ENCODE results near the gene BCL2A1. TPM values are rescaled to one million over a fixed set of nuclear protein-coding genes. Genes with fewer than 3 reads are reported as not detected.

BCL2A1 gene
- total RNA-seq, 1 donor from 2014 or later = 0.49 TPM

- Mint-ChIP-seq H3K4me1 (peaks cover 10% of the 10 kb centered on the region), H3K27me3 (ENCODE audit: low read depth) (no peaks in the 10 kb centered on the region), H3K4me3 (peak overlapping the region; percentile 87), H3K27ac (peak overlapping the region; percentile 95), H3K9me3 (peaks cover 34% of the 10 kb centered on the region), H3K36me3 (peaks cover 44% of the 10 kb centered on the region)
- TF ChIP-seq, protein P1, sequence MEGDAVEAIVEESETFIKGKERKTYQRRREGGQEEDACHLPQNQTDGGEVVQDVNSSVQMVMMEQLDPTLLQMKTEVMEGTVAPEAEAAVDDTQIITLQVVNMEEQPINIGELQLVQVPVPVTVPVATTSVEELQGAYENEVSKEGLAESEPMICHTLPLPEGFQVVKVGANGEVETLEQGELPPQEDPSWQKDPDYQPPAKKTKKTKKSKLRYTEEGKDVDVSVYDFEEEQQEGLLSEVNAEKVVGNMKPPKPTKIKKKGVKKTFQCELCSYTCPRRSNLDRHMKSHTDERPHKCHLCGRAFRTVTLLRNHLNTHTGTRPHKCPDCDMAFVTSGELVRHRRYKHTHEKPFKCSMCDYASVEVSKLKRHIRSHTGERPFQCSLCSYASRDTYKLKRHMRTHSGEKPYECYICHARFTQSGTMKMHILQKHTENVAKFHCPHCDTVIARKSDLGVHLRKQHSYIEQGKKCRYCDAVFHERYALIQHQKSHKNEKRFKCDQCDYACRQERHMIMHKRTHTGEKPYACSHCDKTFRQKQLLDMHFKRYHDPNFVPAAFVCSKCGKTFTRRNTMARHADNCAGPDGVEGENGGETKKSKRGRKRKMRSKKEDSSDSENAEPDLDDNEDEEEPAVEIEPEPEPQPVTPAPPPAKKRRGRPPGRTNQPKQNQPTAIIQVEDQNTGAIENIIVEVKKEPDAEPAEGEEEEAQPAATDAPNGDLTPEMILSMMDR (IDR thresholded peaks at IDR 0.05; ENCODE audit: unreplicated experiment) = no peak
- DNase-seq (ENCODE audit: low spot score in 2 of 2, unreplicated experiment in 2 of 2) = peak; percentile 43 to 76
Measured at GRCh38 chr15:79923079-79923514, 47.9 kb downstream of the BCL2A1 start.

DNA sequence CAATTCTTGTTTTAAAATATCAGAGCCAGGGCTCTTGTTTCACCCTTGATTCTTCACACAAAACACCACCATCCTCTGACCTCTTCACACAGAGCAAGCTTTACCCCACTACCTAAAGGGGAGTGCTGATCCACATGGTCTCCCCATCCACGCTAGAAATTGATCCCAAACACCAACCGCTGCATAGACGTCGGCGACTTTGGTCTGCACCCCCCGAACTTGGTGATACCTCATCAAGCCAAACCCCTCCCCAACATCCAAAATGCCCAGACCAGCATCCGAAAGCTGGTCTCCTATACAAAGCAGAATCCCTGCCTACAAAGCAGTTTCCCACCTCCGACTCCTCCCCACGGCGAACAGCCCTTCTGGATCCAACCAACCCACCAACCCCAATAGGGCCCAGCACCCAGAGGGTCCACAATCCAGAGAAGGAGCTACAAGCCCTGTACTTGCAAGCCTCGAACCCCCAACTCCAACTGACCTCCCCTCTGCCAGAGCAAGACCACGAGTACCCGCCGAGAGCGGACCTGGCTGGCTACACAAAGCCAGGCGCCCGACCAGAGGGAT, 48.4 kb downstream of the BCL2A1 start:
- H3K4me3 Mint-ChIP-seq = peak overlapping the region; percentile 87
- no peaks in the 10 kb centered on the region for H3K27me3 Mint-ChIP-seq (ENCODE audit: low read depth)
- peaks cover 38% of the 10 kb centered on the region for H3K9me3 Mint-ChIP-seq
- H3K4me1 Mint-ChIP-seq = peaks cover 10% of the 10 kb centered on the region
- DNase-seq (ENCODE audit: low spot score in 2 of 2, unreplicated experiment in 2 of 2) = no peak
- TF ChIP-seq, protein P1 (IDR thresholded peaks at IDR 0.05; ENCODE audit: unreplicated experiment) = no peak
- peaks cover 49% of the 10 kb centered on the region for H3K36me3 Mint-ChIP-seq
- peak overlapping the region; percentile 95 for H3K27ac Mint-ChIP-seq

DNA sequence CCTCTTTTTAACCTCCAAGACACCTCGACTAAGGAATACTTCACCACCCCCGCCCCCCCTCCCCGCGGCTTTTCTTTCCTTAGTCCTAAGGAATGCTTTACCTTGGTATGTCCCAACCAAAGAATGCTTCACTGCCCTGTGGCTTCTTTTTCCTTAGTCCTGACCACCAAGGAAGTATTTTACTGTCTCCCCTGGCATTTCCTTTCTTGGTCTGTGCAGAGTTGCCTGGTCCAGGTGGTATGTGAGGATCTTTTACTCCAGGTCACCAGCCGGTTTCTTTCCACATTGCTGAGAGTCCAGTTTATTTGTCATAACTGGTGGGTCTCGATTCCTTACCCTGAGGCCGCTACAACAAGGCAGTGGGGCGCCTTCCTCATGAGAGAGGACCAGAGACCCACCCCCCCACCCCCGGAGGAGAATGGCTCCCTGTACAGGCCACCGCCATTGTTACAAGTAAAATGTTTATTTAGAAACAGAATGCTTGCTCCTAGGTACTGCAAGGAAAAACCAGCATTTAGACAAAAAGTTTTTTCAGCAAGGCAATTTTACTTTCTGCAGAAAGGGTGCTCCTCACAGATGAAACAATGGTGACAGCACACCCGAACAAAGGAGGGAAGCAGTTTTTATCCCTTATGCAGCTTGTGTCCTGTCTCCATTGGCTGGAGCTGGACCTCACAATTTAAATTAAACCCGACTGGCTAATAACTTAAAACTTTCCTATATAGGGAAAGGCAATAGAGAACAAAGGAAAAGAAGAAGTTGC, 51.1 kb downstream of the BCL2A1 start:
- no peak for DNase-seq (ENCODE audit: low spot score in 2 of 2, unreplicated experiment in 2 of 2)
- H3K4me1 Mint-ChIP-seq = peaks cover 10% of the 10 kb centered on the region
- no peak overlapping the region for H3K27ac Mint-ChIP-seq
- H3K27me3 Mint-ChIP-seq (ENCODE audit: low read depth) = no peaks in the 10 kb centered on the region
- H3K36me3 Mint-ChIP-seq = peaks cover 66% of the 10 kb centered on the region
- peaks cover 53% of the 10 kb centered on the region for H3K9me3 Mint-ChIP-seq
- TF ChIP-seq, protein P1 (IDR thresholded peaks at IDR 0.05; ENCODE audit: unreplicated experiment) = no peak
- H3K4me3 Mint-ChIP-seq = no peak overlapping the region

- peaks cover 72% of the 10 kb centered on the region for H3K36me3 Mint-ChIP-seq
- TF ChIP-seq, protein P1 (IDR thresholded peaks at IDR 0.05; ENCODE audit: unreplicated experiment) = no peak
- H3K9me3 Mint-ChIP-seq = peaks cover 58% of the 10 kb centered on the region
- H3K27me3 Mint-ChIP-seq (ENCODE audit: low read depth) = no peaks in the 10 kb centered on the region
- no peak overlapping the region for H3K27ac Mint-ChIP-seq
- H3K4me1 Mint-ChIP-seq = peaks cover 10% of the 10 kb centered on the region
- H3K4me3 Mint-ChIP-seq = no peak overlapping the region
- DNase-seq (ENCODE audit: low spot score in 2 of 2, unreplicated experiment in 2 of 2) = no peak
Measured at GRCh38 chr15:79919090-79919748, 51.8 kb downstream of the BCL2A1 start.

- peaks cover 62% of the 10 kb centered on the region for H3K9me3 Mint-ChIP-seq
- peaks cover 6% of the 10 kb centered on the region for H3K4me1 Mint-ChIP-seq
Measured at GRCh38 chr15:79918278-79918677, 52.7 kb downstream of the BCL2A1 start.

More at GRCh38 chr15:79918278-79918677, 52.7 kb downstream of the BCL2A1 start:
- TF ChIP-seq, protein P1 (IDR thresholded peaks at IDR 0.05; ENCODE audit: unreplicated experiment) = no peak
- DNase-seq (ENCODE audit: low spot score in 2 of 2, unreplicated experiment in 2 of 2) = no peak
- H3K36me3 Mint-ChIP-seq = peaks cover 76% of the 10 kb centered on the region
- H3K4me3 Mint-ChIP-seq = no peak overlapping the region
- no peak overlapping the region for H3K27ac Mint-ChIP-seq
- H3K27me3 Mint-ChIP-seq (ENCODE audit: low read depth) = no peaks in the 10 kb centered on the region
